ENCODE results near the gene MAN2B1. TPM values are rescaled to one million over a fixed set of nuclear protein-coding genes. Genes with fewer than 3 reads are reported as not detected.

MAN2B1 gene
- total and polyA plus RNA-seq, 2 of the 8 experiments (the other 6 are each of a cell fraction or from before 2014, with no cell fraction given), result 55.3 to 76.3 TPM

- no peak overlapping the region for H4K5ac ChIP-seq (ENCODE audit: insufficient read length, low read depth, low read length)
- DNase-seq (ENCODE audit: low read depth in 1 of 2, low spot score in 2 of 2), result no peak
- no peak overlapping the region for H3K4me2 ChIP-seq (ENCODE audit: insufficient read depth in 1 of 2, low read depth in 2 of 2, low read length in 2 of 2)
- H2BK15ac ChIP-seq (ENCODE audit: low read length), result no peak overlapping the region
- CTCF ChIA-PET (ENCODE audit: partially characterized antibody), result interaction anchor here (1.2 kb wide), 1 partner anchor 12 kb away, joined by 3 read pairs; no protein-coding TSS in a partner anchor
- H3K27ac ChIP-seq (ENCODE audit: low read depth, low read length), result no peak overlapping the region
- peaks cover 0 to 4% (median 3%) of the 10 kb centered on the region in 4 experiments; a peak in 5 of 7 replicates for H3K4me1 ChIP-seq (replicated peaks in 1 of 4; ENCODE audit: control insufficient read depth in 3 of 4, insufficient read depth in 4 of 4, low read length in 3 of 4)
- FAIRE-seq, result no peak
- no peaks in the 10 kb centered on the region for H3K79me1 ChIP-seq (ENCODE audit: low read depth, low read length)
- no peak overlapping the region for H3K14ac ChIP-seq (ENCODE audit: insufficient read length)
- 86% methylated on average over 6 of the region's 6 CpGs; no CpG with 5 or more reads in 1 of the 2 experiments for WGBS, 2 experiments (ENCODE audit: extremely low coverage in 1 of 2, insufficient coverage in 1 of 2, insufficient read length in 1 of 2, insufficient replicate concordance in 2 of 2, low coverage in 1 of 2, low lambda C conversion rate in 2 of 2, missing lambda C conversion rate in 1 of 2)
- H3K18ac ChIP-seq (ENCODE audit: extremely low read depth, low read length), result no peak overlapping the region
- H4K8ac ChIP-seq (ENCODE audit: extremely low read depth, insufficient read depth, low read length), result no peak overlapping the region
- H3K23me2 ChIP-seq (ENCODE audit: low read depth, low read length), result no peaks in the 10 kb centered on the region
- POLR2A ChIA-PET (ENCODE audit: partially characterized antibody), result interaction anchor here (1.0 to 1.4 kb wide), 2 partner anchors 12 to 21 kb away, joined by 3 to 4 read pairs; no protein-coding TSS in a partner anchor
- no peak overlapping the region for H3K4me3 ChIP-seq (ENCODE audit: extremely low read depth in 1 of 4, insufficient read depth in 2 of 4, low read depth in 3 of 4, low read length in 4 of 4)
- no peak overlapping the region for H2AK5ac ChIP-seq (ENCODE audit: low read depth, low read length)
- H3K9me3 ChIP-seq (ENCODE audit: insufficient read depth in 2 of 2, low read depth in 1 of 2, low read length in 1 of 2), result peaks cover 0 to 4% of the 10 kb centered on the region in 2 experiments; a peak in 1 of 4 replicates
- H2AFZ ChIP-seq (ENCODE audit: low read length), result no peak overlapping the region
- H4K20me1 ChIP-seq (replicated peaks in 1 of 2; ENCODE audit: control insufficient read depth in 1 of 2, insufficient read depth in 2 of 2, low read length in 2 of 2), result peaks cover 0 to 3% of the 10 kb centered on the region in 2 experiments
- TF ChIP-seq SAP30 (IDR thresholded peaks at IDR 0.05; ENCODE audit: insufficient read depth, insufficient replicate concordance, low read length), result no peak
- no peak for TF ChIP-seq NRF1 (IDR thresholded peaks at IDR 0.05; ENCODE audit: low read depth, low read length)
- TF ChIP-seq KDM5A (IDR thresholded peaks at IDR 0.05; ENCODE audit: low read length), result no peak
- no peak for TF ChIP-seq TCF12 (IDR thresholded peaks at IDR 0.05; ENCODE audit: low read depth, low read length)
- H2BK12ac ChIP-seq (ENCODE audit: low read depth, low read length), result no peak overlapping the region
- H3K79me2 ChIP-seq (ENCODE audit: control insufficient read depth in 1 of 2, insufficient read depth in 2 of 2, low read length in 2 of 2), result no peaks in the 10 kb centered on the region
- H3K23ac ChIP-seq (ENCODE audit: insufficient read length), result no peak overlapping the region
- no peak overlapping the region for H3K4ac ChIP-seq (replicated peaks; ENCODE audit: insufficient read length, low read depth, low read length)
- H4K91ac ChIP-seq (replicated peaks; ENCODE audit: insufficient read length, low read length), result no peak overlapping the region
- no peak overlapping the region for H2BK5ac ChIP-seq (ENCODE audit: low read depth, low read length)
- H2BK20ac ChIP-seq (ENCODE audit: low read length), result no peak overlapping the region
- H3K27me3 ChIP-seq (replicated peaks in 1 of 4; ENCODE audit: control insufficient read depth in 3 of 4, extremely low read depth in 1 of 4, insufficient read depth in 3 of 4, low read length in 3 of 4), result no peaks in the 10 kb centered on the region
- H3K36me3 ChIP-seq (ENCODE audit: control insufficient read depth in 2 of 4, insufficient read depth in 4 of 4, low read length in 3 of 4), result peaks cover 3 to 12% (median 7%) of the 10 kb centered on the region in 4 experiments; a peak in 6 of 8 replicates
- H2BK120ac ChIP-seq (replicated peaks; ENCODE audit: low read depth, low read length), result no peak overlapping the region
- no peak overlapping the region for H3K9ac ChIP-seq (replicated peaks in 1 of 4; ENCODE audit: extremely low read depth in 1 of 4, low read depth in 3 of 4, low read length in 3 of 4)
- no peak overlapping the region for H3K56ac ChIP-seq (replicated peaks; ENCODE audit: insufficient read length, low read depth, low read length)
Measured at GRCh38 chr19:12652219-12652618, 14.3 kb downstream of the MAN2B1 start.
